Nucleus accumbens (tissue), 56 donors: Measurements from ENCODE around the gene EML3.
A peak's percentile ranks its signal among the peaks of the same experiment; 100 is the strongest.
"Not testable (repeated sequence)": the region's sequence is repeated elsewhere in the genome, so short reads cannot be mapped to it uniquely, and the experiment has no call there.

Experiments
- DNase-seq, 56 donors: peaks; one replicate each; lab custom pipeline; 2025; lab: John Stamatoyannopoulos, UW

The EML3 gene

GRCh38 chr11:62621567-62622470 is 9.2 kb upstream of the EML3 start, which contains the start of gene B3GAT3:
Gene B3GAT3, minus strand, starts transcription at chr11:62621986. Its CDS starts 39 bp downstream, at chr11:62621947.
- peak; percentile 64 to 99 (median 96) for DNase-seq

- DNase-seq = no peak
These were observed 8.5 kb upstream of the EML3 start for GRCh38 chr11:62621027-62621566.

- not testable (repeated sequence) for DNase-seq
These were observed 4.4 kb upstream of the EML3 start for GRCh38 chr11:62616957-62617356.

GRCh38 chr11:62615521-62615920 is 2.9 kb upstream of the EML3 start:
- DNase-seq = no peak

- DNase-seq = peak in 39 of 56 donors; percentile 11 to 81 (median 46)
These were observed 1.7 kb upstream of the EML3 start for GRCh38 chr11:62614275-62614674.

- DNase-seq = peak in 27 of 56 donors; percentile 31 to 85 (median 64)
These were observed 760 bp upstream of the EML3 start for GRCh38 chr11:62613291-62613778.

- DNase-seq = peak in 38 of 56 donors; percentile 8 to 73 (median 33)
These were observed 740 bp downstream of the EML3 start for GRCh38 chr11:62611705-62612365.

- no peak for DNase-seq
These were observed 1.5 kb downstream of the EML3 start for GRCh38 chr11:62610814-62611704.

- DNase-seq = no peak
These were observed 2.2 kb downstream of the EML3 start for GRCh38 chr11:62610403-62610802.

GRCh38 chr11:62608776-62609175 is 3.8 kb downstream of the EML3 start:
- no peak for DNase-seq

GRCh38 chr11:62607714-62608113 is 4.9 kb downstream of the EML3 start:
- DNase-seq = no peak

GRCh38 chr11:62605902-62606301 is 6.7 kb downstream of the EML3 start:
- no peak for DNase-seq

GRCh38 chr11:62605467-62605866 is 7.1 kb downstream of the EML3 start:
- DNase-seq = no peak

- peak in 3 of 56 donors; percentile 2 to 23 (median 7) for DNase-seq
These were observed 8.0 kb downstream of the EML3 start for GRCh38 chr11:62604460-62605120.

- no peak for DNase-seq
These were observed 8.7 kb downstream of the EML3 start for GRCh38 chr11:62603776-62604299.

- no peak for DNase-seq
These were observed 9.5 kb downstream of the EML3 start for GRCh38 chr11:62603072-62603408.

- peak in 50 of 56 donors; percentile 14 to 88 (median 75) for DNase-seq
These were observed 10.2 kb downstream of the EML3 start for GRCh38 chr11:62602141-62603071.
